ENCODE measurements around the gene RNF126.
"Not testable (repeated sequence)": the region's sequence is repeated elsewhere in the genome, so short reads cannot be mapped to it uniquely, and the experiment has no call there.

The RNF126 gene

DNA sequence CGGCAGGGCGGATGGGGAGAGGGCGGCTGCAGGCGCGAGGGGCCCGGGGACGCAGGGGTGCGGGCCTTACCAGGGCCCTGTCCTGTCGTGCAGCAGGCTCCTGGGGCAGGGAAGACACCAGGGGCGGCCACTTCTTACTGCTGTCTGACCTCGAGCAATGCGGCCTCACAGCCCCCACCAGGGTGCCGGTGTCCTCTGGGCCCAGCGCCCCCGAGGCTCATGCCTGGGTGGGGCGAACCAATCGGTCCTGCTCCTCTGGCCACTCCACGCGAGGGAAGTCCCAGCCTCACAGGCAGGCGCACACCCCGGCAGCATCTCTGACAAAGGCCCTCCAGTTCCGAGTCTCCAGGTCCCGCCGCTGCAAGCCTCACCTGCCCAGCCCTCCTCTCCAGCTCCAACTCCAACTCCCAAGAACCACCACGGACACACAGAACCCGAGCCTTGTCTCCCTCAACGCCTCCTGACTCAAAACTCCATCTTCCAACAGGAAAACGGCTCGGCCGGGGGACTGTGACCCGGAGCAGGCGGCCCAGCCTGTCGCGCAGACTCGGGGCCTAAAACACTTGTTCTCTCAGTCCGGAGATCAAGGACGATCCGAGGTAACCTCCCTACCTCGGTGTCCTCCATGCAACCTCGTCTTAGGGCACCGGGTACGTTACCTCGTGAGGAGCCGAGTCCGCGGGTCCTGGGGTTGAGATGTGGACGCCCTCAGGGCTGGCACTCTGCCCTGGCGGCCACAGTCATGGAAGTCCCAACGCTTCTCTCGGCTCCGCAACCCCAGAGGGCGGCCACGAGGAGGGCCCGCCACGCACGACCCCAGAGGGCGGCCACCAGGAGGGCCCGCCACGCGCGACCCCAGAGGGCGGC, 16.9 kb downstream of the RNF126 start:
- DNase-seq: no peak

DNA sequence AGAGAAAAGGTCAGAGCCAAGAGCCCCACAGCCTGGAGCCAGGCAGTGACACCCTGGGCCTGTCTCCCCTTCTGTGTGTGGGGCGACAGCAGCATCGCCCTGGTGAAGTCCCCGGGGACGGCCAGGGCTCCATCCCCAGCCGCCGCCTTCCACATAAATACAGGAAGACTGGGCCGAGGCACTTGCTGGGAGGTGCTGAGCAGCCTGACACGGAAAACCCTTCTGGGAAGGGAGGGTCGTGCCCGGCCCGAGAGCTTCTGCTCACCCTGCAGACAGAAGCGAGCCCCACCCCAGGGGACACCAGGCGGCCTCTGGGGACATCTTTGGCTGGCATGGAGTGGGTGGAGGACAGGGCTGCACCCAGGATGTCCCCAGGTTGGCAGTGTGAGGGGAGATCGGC, 18.2 kb downstream of the RNF126 start:
- no peak for DNase-seq

DNA sequence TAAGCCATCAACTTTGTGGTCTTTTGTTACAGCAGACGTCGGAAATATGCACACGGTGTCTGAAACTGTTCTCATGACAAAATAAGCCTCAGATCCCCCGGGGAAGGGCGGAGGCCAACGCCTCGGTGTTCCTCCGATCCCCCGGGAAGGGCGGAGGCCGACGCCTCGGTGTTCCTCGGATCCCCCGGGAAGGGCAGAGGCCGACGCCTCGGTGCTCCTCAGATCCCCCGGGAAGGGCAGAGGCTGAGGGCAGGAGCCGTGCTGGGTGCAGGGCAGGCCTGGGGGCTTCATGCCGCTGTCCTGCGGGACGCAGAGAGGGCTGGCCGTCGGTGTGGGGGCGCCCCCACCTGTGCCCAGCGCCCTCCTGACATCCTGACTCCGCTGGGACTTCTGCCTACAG, 18.7 kb downstream of the RNF126 start:
- DNase-seq: no peak

DNA sequence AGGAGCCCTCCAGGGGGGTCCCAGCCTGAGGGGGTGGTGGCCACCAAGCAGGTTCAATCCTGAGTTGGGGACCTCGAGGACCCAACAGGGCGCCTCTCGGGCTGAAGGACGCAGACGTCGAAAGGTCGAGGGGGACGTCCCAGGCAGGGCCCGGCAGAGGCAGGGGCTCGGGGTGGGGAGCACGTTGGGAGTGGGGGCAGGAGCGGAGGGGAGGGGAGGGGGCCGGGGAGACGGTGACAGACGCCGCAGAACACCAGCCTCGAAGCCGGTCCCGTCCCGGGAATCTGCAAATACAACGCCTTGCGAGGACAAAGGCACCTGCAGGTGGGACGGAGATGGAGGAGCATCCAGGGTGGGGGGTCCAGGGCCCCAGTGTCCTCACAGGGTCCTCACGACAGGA, 19.3 kb downstream of the RNF126 start:
- no peak for DNase-seq

DNA sequence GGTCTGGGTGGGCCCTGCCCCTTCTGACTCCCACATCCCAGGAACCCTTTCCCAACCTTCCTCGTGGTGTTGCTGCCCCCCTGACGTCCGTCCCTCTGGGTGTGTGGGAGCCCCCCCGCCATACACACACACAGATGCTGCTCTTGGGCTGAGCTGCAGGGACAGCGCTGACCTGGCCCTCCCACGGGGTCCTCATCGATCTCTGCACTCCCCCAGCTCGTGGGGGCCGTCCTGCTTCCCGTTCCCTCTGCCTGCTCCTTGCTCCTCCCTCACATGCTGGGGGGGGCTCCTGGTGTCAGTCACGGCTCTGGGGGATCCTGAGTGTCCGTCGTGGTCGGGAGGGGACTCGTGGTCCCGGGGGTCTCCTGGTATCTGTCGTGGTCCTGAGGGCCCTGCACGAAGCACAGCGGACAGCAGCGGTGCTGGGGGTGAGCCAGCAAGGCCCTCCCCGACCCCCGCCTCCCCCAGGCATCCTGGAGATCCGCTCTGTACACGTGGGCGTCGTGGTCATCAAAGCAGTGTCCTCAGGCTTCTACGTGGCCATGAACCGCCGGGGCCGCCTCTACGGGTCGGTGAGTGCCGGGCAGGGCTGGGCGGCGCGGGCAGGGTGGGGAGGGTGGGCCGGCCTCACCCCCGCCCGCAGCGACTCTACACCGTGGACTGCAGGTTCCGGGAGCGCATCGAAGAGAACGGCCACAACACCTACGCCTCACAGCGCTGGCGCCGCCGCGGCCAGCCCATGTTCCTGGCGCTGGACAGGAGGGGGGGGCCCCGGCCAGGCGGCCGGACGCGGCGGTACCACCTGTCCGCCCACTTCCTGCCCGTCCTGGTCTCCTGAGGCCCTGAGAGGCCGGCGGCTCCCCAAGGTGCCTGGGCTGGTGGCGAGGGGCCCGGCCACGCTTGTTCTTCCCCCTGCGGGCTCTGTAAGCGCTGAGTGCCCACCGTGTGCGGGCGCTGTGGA, 20.0 kb downstream of the RNF126 start:
- DNase-seq: no peak

DNA sequence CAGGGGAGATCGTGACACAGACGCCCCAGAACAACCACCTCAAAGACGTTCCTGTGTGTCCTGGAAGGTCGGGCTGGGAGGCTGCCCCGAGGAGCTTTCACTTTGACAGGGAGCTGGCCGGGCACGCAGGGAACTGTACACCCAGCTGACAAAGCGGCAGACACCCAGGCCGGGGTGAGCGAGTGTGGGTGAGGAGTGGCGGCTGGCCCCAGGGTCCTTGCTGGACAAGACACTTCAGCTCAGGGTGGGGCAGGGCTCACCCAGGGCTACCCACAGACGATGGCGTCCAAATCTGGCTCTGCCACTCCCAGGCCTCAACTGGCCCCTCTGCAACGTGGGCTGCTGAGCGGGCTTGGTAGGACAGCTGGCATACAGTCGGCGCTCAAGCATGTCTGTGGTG, 21.3 kb downstream of the RNF126 start:
- no peak for DNase-seq

DNA sequence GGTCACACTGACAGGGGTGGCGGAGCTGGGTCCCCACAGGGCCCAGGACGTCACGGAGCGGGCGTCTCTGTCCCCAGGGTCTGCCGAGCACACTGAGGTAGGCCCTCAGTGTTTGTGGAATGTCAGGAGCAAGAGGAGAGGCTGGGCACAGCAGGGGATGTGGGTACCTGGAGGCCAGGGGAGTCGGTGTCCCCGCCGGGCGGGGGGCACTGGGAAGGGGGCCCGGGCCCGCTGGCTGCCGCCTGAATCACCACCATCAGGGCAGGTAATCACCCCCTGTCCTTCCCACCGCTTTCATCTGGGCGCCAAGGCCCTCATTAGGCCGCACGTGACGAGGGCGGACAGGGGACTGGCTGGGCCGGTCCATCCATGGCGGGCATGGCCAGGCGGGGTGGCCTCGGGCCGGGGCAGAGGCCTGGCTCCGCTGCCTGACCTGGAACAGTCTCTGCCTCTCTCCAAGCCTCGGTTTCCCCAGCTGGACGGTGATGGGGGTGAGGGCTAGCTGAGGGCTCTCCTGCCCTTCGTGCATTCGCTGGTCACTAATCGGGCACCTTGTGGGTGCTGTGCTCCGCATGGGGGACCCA, 22.3 kb downstream of the RNF126 start:
- no peak for DNase-seq

DNA sequence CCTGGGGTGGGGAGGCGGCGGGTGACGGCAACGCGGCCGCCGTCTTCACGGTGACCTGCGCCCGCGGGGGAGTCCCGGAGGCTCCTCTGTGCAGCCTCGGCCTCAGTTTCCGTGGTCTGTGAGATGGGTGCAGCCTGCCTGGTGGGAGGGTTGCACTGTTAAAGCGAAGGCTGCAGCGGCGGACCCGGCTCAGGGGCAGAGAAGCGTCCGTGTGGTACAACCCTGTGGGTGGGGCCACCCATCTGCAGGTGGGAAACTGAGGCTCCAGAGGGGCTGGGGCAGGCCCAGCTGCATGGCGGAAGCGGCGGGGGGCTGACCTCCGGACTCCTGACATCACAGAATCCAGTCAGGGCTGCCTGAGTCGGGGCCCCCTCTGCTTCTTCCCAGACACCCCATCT, 22.9 kb downstream of the RNF126 start:
- DNase-seq: no peak

DNA sequence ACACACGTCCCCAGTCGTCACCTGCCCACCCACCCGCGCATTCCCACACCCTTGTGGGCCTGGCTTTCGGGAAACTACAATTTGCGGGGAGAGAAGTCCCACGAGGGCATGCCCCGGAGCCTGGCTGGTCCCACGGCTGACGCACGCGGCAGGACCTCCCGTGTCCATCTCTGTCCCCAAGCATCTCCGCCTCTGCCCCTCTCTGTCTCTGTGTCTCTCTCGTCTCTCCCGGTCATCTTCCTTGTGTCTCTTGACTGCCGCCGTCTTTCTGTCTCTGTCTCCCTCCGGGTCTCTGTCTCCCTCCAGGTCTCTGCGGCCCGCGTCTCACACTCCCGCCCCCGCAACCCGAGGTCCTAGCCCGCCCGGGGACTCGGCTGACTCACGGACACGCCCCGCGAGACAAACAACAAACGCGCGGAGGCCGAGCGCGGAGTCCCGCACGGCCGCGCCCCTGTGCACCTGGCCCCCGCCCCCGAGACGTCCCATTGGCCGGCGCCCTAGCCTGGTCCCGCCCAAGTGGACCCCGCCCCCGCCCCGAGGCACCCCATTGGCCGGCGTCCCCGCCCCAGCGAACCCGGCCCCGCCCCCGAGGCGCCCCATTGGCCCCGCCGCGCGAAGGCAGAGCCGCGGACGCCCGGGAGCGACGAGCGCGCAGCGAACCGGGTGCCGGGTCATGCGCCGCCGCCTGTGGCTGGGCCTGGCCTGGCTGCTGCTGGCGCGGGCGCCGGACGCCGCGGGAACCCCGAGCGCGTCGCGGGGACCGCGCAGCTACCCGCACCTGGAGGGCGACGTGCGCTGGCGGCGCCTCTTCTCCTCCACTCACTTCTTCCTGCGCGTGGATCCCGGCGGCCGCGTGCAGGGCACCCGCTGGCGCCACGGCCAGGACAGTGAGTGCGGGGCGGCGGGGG, 23.5 kb downstream of the RNF126 start, which contains the start of gene FGF22:
TSS of gene FGF22 (plus strand) at position 627 of the 908 bp plus-strand sequence. CDS start at position 674, 47 bp downstream.
- DNase-seq: peak; percentile 96

DNA sequence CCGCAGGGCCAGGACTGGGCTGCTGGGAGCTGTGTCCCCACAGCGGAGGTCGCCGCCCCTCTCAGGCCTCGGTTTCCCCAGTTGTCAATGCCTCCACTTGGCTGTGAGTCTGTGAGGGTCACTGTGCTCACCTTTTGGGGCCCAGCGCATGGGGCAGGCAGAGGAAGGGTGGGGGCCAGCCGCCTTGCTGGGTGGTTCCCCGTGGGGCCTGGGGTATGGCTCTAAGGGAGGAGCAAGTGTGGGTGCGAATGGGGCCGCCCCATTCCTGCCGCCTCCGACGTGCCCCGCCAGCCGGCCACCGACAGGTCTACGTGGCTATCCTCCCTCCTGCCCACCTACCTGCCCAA, 24.1 kb downstream of the RNF126 start:
- DNase-seq: no peak

DNA sequence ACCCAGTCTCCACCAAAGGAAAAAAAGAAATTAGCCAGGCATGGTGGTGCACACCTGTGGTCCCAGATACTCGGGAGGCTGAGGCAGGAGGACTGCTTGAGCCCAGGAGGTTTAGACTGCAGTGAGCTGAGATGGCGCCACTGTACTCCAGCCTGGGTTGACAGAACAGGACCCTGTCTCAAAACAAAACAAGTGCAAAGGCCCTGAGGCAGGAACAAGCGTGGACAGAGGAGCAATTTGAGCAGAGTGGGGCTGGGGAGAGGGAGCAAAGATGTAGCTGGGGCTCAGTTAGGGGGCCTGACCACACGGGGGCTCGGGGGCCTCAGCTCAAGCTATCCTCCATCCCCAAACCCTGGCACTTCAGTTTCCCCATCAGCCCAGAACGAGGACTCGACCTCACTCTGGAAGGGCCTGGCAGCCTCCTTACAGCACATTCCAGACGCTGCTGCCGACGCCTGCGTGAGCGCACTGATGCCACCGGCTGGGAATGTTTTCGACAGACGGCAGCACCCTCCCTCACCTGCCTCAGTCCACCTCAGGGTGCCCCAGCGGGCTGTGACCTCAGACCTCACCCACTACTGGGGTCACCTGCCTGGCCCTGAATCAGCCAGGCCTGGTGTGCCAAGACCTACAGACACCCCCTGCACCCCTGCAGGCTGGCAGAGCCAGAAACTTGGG, 27.9 kb downstream of the RNF126 start:
- DNase-seq: no peak

DNA sequence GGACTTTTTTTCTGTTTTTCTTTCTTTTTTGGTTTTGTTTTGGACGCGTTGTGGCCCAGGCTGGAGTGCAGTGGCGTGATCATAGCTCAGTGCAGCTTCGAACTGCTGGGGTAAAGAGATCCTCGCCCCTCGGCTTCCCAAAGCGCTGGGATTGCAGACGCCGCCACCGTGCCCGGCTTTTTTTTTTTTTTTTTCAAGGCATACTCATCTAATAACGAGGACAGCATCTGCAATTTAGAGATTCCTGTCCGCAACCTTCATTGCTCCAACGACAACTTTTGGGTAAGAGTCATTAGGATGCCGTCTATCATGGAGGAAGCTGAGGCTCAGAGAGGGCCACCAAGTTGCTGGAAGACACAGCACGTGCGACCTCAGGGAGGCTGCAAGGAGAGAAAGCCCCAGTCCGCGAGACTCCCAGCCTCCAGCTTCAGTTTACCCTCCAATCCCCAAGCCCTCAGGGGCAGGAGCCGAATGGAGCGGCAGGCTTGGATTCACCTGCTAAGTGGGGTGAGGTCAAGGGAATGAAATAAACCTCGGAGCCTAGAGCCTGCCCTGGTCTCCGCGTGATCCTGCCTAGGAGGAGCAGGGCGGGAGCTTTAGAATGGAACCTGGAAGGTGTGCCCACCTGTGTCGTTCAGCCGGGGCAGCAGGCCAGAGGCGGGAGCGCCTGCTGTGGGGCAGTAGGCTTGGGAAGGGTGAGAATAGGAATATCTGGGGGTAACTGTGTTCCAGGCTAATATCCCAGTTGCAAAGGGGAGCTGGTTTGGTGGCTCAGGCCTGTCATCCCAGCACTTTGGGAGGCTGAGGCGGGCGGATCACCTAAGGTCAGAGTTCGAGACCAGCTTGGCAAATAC, 29.0 kb downstream of the RNF126 start:
- peak; percentile 28 for DNase-seq

DNA sequence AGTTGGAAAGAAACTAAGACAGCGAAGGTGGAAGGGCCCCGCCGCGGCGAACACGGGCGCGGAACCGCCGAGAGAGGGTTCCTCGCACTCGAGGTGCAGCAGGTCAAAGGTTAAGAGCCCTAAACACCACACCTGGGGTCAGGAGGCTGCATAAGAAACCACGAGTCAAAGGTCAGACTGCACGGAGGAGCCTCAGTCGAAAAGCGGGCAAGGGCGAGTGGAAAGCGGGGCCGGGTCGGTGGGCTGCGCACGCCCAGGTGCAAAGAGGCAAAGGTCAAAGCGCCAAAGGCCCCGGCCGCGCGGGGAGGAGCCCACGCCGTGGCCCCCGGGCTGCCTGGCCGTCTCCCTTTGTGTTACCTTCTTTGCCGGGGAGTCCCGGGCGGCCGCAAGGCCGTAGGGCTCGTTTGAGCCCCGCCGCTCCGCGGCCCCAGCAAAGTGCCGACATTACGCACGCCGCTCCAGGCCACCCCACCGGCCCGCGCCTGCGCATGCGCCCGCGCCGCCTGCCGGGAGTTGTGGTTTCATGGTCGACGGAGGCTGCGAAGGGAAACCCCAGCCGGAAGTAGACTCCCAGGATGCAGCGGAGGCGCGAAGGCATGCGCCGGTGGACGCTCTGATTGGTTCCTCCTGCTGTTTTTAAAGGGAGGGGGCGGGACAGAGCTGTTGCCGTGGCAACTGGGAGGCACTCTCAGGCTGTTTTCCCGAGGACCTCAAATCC, 29.8 kb downstream of the RNF126 start, which contains the start of gene POLRMT:
TSS of gene POLRMT (minus strand) at position 470 of the 718 bp plus-strand sequence. CDS start at position 445, 25 bp downstream.
- peak; percentile 99 for DNase-seq

DNA sequence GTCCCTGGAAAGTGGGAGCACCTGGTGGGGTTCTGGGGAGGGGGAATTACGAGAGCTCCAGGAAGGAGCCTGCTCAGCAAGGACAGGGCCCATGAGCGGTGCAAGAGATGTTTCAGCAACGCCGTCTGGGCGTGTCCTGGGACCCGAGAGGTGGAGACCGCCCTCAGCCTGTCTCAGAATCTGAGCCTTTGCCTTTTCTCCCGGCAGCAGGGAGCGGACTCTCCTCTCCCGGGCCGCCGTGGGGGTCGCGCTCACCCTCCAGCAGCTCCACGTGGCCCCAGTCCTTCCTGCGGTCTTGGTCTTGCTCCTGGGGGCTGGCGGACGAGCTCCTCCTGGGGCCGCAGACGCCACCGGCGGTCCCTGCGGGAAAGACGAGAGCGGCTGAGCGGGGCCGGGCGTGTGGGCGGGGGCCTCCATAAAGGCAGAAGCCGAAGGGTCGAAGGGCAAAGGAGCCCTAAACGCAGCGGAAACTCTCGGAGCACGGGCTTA, 30.4 kb downstream of the RNF126 start:
- peak; percentile 74 for DNase-seq

DNA sequence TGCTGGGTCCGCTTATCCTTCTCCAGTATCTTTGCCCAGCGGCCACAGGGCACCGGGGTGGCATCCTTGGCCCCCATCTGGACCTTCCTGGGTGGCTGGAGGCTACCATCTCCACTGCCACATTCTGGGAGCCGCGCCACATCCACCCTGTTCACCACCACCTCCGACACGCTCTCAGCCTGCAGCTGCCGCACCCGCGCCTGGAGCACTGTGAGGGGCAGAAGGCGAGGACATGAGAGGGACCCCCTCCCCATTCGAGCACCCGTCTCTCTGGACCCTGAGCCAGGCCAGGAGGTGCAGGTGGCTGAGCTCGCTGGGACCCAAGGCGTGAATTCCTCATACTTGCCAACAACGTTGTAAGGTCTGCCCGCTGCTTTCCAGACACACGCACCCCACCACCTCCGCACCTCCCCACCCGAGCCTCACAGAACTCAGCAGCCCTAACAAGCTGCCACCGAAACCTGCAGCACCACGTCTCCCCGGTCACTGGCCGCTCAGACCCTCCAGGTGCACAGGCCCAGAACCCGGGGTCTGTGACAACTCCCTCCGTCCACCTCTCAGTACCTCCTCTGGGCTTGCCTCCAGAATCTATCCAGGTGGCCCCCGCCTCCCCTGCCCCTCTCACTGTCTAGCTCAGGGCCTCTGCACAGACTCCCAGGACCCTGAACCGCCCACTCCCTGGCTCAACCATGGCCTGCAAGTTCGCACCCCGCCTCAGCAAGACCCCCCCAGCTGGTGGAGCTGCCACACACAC, 32.9 kb downstream of the RNF126 start:
- no peak for DNase-seq

DNA sequence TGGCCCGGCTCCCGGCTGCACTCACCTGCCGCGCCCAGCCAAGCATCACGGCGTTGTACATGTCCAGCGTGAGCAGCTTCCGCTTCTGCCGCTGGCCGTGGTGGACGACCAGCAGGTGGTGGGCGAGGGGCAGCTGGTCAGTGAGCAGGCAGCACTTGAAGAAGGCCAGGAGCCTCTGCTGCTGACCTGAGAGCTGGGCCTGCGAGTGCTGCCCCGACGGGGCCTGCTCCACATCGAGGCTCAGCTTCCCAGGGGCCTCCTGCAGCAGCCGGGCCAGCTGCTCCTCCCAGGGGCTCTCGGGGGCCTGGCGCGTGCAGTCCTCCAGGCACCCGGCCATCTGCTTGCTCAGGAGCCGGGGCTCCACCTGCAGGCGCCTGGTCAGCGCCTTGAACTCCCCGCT, 33.5 kb downstream of the RNF126 start:
- DNase-seq: not testable (repeated sequence)

DNA sequence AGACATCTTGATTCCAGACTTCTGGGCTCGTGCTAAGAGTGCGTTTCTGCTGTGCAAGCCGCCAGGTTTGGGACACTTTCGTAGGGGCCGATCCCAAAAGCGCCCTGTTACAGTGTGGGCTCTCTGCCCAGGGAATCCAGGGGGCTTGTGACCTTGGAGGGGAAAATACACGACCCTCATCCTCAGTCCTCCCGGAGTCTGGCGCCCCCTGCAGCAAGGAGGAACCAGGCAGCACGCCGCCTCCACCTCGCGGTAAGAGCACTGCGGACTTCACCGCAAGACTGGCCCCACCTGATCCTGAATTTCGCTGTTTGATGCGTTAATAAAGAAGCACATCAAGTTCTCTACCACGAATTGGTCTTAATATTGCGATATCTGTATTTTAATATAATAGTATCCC, 34.8 kb downstream of the RNF126 start:
- DNase-seq: no peak

DNA sequence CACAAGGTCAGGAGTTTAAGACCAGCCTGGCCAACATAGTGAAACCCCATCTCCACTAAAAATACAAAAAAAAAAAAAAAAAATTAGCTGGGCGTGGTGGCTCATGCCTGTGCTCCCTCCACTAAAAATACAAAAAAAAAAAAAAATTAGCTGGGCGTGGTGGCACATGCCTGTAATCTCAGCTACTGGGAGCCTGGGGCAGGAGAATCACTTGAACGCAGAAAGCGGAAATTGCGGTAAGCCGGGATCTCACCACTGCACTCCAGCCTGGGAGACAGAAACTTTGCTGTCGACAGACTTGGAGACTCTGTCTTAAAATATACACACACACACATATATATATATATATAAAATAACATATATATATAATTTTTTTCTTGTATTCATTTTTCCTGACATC, 36.4 kb downstream of the RNF126 start:
- not testable (repeated sequence) for DNase-seq

DNA sequence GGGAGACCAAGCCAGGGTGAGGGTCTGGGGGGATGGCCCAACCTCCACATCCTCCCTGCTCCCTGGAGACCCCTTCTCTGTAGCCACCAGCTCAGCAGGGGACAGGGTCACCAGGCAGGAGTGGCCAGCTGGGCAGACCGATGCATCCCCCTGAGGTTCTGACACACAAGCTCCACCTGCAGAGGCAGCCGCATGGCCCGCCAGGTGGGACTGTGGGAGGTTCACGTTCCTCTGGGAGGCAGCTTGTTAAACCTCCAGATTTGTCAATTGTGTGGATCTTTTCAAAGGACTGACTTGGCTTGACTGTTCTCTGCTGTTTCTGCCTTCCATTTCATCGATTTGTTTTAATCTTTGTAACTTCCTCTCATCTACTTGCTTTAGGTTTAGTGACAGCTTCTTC, 37.8 kb downstream of the RNF126 start:
- DNase-seq: no peak

All from hematopoietic multipotent progenitor cell treated with erythropoietin and hydrocortisone succinate and interleukin-3 and kit ligand, for 4 days (in vitro differentiated cells).